ENCODE data around the gene USP40.

GRCh38 chr2:233538741-233539140, 27.8 kb downstream of the USP40 start:
- TF ChIP-seq CTCF (IDR thresholded peaks at IDR 0.05; ENCODE audit: control extremely low read depth in 1 of 3, insufficient read depth in 1 of 3, low read depth in 1 of 3, low read length in 3 of 3) (no peak), SP4 (IDR thresholded peaks at IDR 0.05; ENCODE audit: low read length) (no peak), POU5F1 (IDR thresholded peaks at IDR 0.05; ENCODE audit: low read depth, low read length) (no peak), PHF8 (conservative IDR thresholded peaks at IDR 0.05; ENCODE audit: low read depth, low read length) (no peak), ZNF274 (IDR thresholded peaks at IDR 0.05; ENCODE audit: borderline replicate concordance, extremely low read depth, low read length) (no peak), CEBPB (IDR thresholded peaks at IDR 0.05; ENCODE audit: low read depth, low read length) (no peak), CBX5 (IDR thresholded peaks at IDR 0.05; ENCODE audit: low read depth, low read length) (no peak), TBP (IDR thresholded peaks at IDR 0.05; ENCODE audit: low read depth, low read length) (no peak), JUND (IDR thresholded peaks at IDR 0.05; ENCODE audit: low read length) (no peak), CHD7 (IDR thresholded peaks at IDR 0.05; ENCODE audit: insufficient replicate concordance, low read length) (no peak), RFX5 (IDR thresholded peaks at IDR 0.05; ENCODE audit: borderline replicate concordance, low read depth, low read length) (no peak), SIN3A (conservative IDR thresholded peaks at IDR 0.05 in 1 of 2, IDR thresholded peaks at IDR 0.05 in 1 of 2; ENCODE audit: low read depth in 1 of 2, low read length in 2 of 2) (no peak), ATF2 (IDR thresholded peaks at IDR 0.05; ENCODE audit: low read length) (no peak), NRF1 (IDR thresholded peaks at IDR 0.05; ENCODE audit: low read depth, low read length) (no peak)
